Smooth muscle cell (in vitro differentiated cells): ENCODE results near the gene UBA1. TPM values are rescaled to one million over a fixed set of nuclear protein-coding genes. Genes with fewer than 3 reads are reported as not detected.

ENCODE experiments used
- DNase-seq: peaks from one replicate; lab custom pipeline; 2025; ENCODE audit not compliant: unreplicated experiment; lab: John Stamatoyannopoulos, UW
- H2AFZ ChIP-seq: fragments of 200-600 bp; sonication (generic); 2 replicates; pipeline ENCODE4 v1.6.0; 2016; ENCODE audit warnings: antibody characterized with exemption, low read depth, mild to moderate bottlenecking
- H3F3A ChIP-seq: fragments of 200-600 bp; sonication (generic); 2 replicates; pipeline ENCODE4 v1.6.0; 2017; ENCODE audit warnings: antibody characterized with exemption, low read depth
- H3K27ac ChIP-seq: fragments of 200-600 bp; sonication (generic); 2 replicates; pipeline ENCODE4 v1.5.1; 2016; ENCODE audit warnings: low read depth, mild to moderate bottlenecking
- H3K27me3 ChIP-seq: fragments of 200-600 bp; sonication (generic); 2 replicates; pipeline ENCODE4 v1.6.1; 2016; ENCODE audit warnings: low read depth, mild to moderate bottlenecking
- H3K36me3 ChIP-seq: fragments of 200-600 bp; sonication (generic); 2 replicates; pipeline ENCODE4 v1.5.1; 2016; ENCODE audit warnings: low read depth
- H3K4me1 ChIP-seq: fragments of 200-600 bp; sonication (generic); 2 replicates; pipeline ENCODE4 v1.5.1; 2016; ENCODE audit warnings: low read depth
- H3K4me2 ChIP-seq: fragments of 200-600 bp; sonication (generic); 2 replicates; pipeline ENCODE4 v1.6.0; 2016; ENCODE audit warnings: mild to moderate bottlenecking
- H3K4me3 ChIP-seq: fragments of 200-600 bp; sonication (generic); 2 replicates; pipeline ENCODE4 v1.5.1; 2016; ENCODE audit warnings: mild to moderate bottlenecking
- H3K79me2 ChIP-seq: fragments of 200-600 bp; sonication (generic); 2 replicates; pipeline ENCODE4 v1.6.0; 2016; ENCODE audit warnings: low read depth, mild to moderate bottlenecking
- H3K9ac ChIP-seq: fragments of 200-600 bp; sonication (generic); 2 replicates; pipeline ENCODE4 v1.6.0; 2016; ENCODE audit warnings: low read depth
- H3K9me3 ChIP-seq: fragments of 200-600 bp; sonication (generic); replicated peaks from 2 replicates; pipeline ENCODE4 v1.5.1; 2016; ENCODE audit warnings: low read depth
- H4K20me1 ChIP-seq: fragments of 200-600 bp; sonication (generic); 2 replicates; pipeline ENCODE4 v1.6.0; 2016; ENCODE audit warnings: low read depth
- WGBS: methylation state at CpG from one replicate; pipeline ENCODE4 v1.1.7; 2016; ENCODE audit warnings: low lambda C conversion rate; 5-methylcytosine and 5-hydroxymethylcytosine counted together
- polyA plus RNA-seq: library from polyadenylated mRNA; unstranded; fragments of >200 nt; fragmentation: Nextera tagmentation; extraction: Ambion mirVana; gene quantifications from 2 replicates; pipeline ENCODE4 v1.2.1, GENCODE V29; 2016
- total RNA-seq: library from RNA; depleted of rRNA; stranded (reverse); fragments of >200 nt; gene quantifications from 2 replicates; pipeline ENCODE4 v1.2.3, GENCODE V29; 2014
- TF ChIP-seq, protein P1 (sequence below): fragments of 200-600 bp; sonication (generic); IDR thresholded peaks from 2 replicates; pipeline ENCODE4 v1.5.1; 2017; ENCODE audit warnings: borderline replicate concordance, mild to moderate bottlenecking, antibody characterized with exemption; ENCODE audit not compliant: insufficient read depth, poor library complexity, severe bottlenecking

UBA1 gene
- total and polyA plus RNA-seq, 2 experiments from 2014 or later, result 223 to 246 TPM

GRCh38 chrX:47172971-47173792, 20.4 kb upstream of the UBA1 start:
- Histone ChIP-seq H3K36me3 (no peaks in the 10 kb centered on the region), H3K9ac (no peak overlapping the region), H3K79me2 (peaks cover 2% of the 10 kb centered on the region), H3K4me2 (no peak overlapping the region), H3K4me1 (no peaks in the 10 kb centered on the region), H3K27ac (no peak overlapping the region), H3K27me3 (no peaks in the 10 kb centered on the region), H2AFZ (no peak overlapping the region), H3K9me3 (no peaks in the 10 kb centered on the region), H4K20me1 (peaks cover 41% of the 10 kb centered on the region), H3F3A (no peaks in the 10 kb centered on the region), H3K4me3 (no peak overlapping the region)
- no peak for DNase-seq
- TF ChIP-seq, protein P1, sequence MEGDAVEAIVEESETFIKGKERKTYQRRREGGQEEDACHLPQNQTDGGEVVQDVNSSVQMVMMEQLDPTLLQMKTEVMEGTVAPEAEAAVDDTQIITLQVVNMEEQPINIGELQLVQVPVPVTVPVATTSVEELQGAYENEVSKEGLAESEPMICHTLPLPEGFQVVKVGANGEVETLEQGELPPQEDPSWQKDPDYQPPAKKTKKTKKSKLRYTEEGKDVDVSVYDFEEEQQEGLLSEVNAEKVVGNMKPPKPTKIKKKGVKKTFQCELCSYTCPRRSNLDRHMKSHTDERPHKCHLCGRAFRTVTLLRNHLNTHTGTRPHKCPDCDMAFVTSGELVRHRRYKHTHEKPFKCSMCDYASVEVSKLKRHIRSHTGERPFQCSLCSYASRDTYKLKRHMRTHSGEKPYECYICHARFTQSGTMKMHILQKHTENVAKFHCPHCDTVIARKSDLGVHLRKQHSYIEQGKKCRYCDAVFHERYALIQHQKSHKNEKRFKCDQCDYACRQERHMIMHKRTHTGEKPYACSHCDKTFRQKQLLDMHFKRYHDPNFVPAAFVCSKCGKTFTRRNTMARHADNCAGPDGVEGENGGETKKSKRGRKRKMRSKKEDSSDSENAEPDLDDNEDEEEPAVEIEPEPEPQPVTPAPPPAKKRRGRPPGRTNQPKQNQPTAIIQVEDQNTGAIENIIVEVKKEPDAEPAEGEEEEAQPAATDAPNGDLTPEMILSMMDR, result no peak
- 91% methylated on average over 18 of the region's 18 CpGs for WGBS

- H3K4me1 ChIP-seq, result no peaks in the 10 kb centered on the region
- no peak overlapping the region for H3K4me3 ChIP-seq
- H3K27me3 ChIP-seq, result no peaks in the 10 kb centered on the region
- no peaks in the 10 kb centered on the region for H3K36me3 ChIP-seq
- H2AFZ ChIP-seq, result no peak overlapping the region
- no peaks in the 10 kb centered on the region for H3K9me3 ChIP-seq
- peaks cover 29% of the 10 kb centered on the region for H4K20me1 ChIP-seq
- no peak for DNase-seq
- H3F3A ChIP-seq, result no peaks in the 10 kb centered on the region
- H3K27ac ChIP-seq, result no peak overlapping the region
- H3K79me2 ChIP-seq, result no peaks in the 10 kb centered on the region
- no peak overlapping the region for H3K4me2 ChIP-seq
- 90% methylated on average over 11 of the region's 12 CpGs for WGBS
- TF ChIP-seq, protein P1, result no peak
- H3K9ac ChIP-seq, result no peak overlapping the region
Measured at GRCh38 chrX:47174376-47174775, 19.3 kb upstream of the UBA1 start.

DNA sequence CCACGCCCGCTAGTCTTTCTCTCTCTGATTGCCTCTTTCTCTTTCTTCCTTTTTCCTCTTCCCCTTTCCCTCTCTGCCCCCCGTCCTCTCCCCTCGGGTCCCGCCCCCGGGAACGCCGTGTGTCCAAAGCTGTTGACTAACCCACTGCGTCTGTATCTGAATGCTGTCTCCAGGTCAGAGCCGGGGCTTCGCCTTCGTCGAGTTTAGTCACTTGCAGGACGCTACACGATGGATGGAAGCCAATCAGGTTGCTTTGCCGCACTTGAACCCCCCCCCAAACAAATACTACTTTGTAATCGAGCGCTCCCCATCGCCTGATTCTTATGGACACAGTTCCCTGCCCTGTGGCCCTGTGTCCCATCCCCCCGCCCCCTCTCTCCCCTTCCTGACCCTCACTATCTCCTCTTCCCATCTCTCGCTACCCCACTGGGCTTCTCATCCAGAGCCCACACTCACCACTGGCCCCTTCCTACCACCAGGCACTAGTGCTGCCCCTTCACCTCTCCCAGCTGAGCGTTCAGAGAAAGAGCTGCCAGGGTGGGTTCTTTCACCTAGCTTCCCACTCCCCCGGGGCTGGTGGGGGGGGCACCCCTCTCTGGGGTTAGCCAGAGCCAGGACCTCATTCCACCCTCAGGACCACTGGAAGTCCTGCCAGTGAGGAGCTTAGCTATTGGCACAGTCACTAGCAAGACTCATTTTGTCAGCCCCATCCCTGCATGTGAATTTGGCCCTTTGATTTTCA, 18.6 kb upstream of the UBA1 start:
- Histone ChIP-seq H3K9me3 (no peaks in the 10 kb centered on the region), H3K27ac (no peak overlapping the region), H3F3A (no peaks in the 10 kb centered on the region), H2AFZ (no peak overlapping the region), H3K79me2 (no peaks in the 10 kb centered on the region), H3K36me3 (no peaks in the 10 kb centered on the region), H4K20me1 (peaks cover 23% of the 10 kb centered on the region), H3K4me1 (no peaks in the 10 kb centered on the region), H3K9ac (no peak overlapping the region), H3K4me3 (no peak overlapping the region), H3K4me2 (no peak overlapping the region), H3K27me3 (no peaks in the 10 kb centered on the region)
- no peak for DNase-seq
- TF ChIP-seq, protein P1, result no peak
- 98% methylated on average over 12 of the region's 23 CpGs for WGBS
